RWPE1 (cell line): ENCODE data around the gene EHD4.

ENCODE experiments used
- CTCF ChIA-PET: fragments of 350-600 bp; sonication (Branson Sonifier 250); formaldehyde crosslinking; extraction: SDS; loops from one replicate; lab custom pipeline; 2021; lab: Yijun Ruan, JAX
- POLR2A ChIA-PET: fragments of 400-600 bp; formaldehyde crosslinking; extraction: SDS; loops from one replicate; lab custom pipeline; 2020; ENCODE audit warnings: antibody characterized with exemption; ENCODE audit not compliant: low non-redundant PET; lab: Yijun Ruan, JAX
- DNase-seq: peaks from one replicate; pipeline ENCODE4 v3.0.0; 2012; ENCODE audit warnings: low spot score
- H3K27ac ChIP-seq: fragments of 450-650 bp; 2 replicates; pipeline ENCODE4 v1.5.1; 2017
- CTCF ChIP-seq: fragments of 450-650 bp; conservative IDR thresholded peaks from 2 replicates; pipeline ENCODE4 v1.5.1; 2017; ENCODE audit warnings: low read depth, mild to moderate bottlenecking

The EHD4 gene

GRCh38 chr15:41992803-41993190, 20.4 kb upstream of the EHD4 start:
- no peak for DNase-seq
- ChIA-PET POLR2A (no interaction called here), CTCF (interaction anchor here (0.7 to 1.1 kb wide), 2 partner anchors 145 to 388 kb away, joined by 3 to 4 read pairs; no protein-coding TSS in a partner anchor)
- no peak for TF ChIP-seq CTCF
- H3K27ac ChIP-seq = no peak overlapping the region

GRCh38 chr15:41992151-41992802, 19.9 kb upstream of the EHD4 start:
- POLR2A ChIA-PET = interaction anchor here (0.5 kb wide), 1 partner anchor 70 kb away, joined by 5 read pairs; no protein-coding TSS in a partner anchor
- CTCF ChIA-PET = interaction anchor here (1.1 kb wide), 1 partner anchor 146 kb away, joined by 3 read pairs; no protein-coding TSS in a partner anchor
- no peak for DNase-seq
- no peak for TF ChIP-seq CTCF
- no peak overlapping the region for H3K27ac ChIP-seq

- DNase-seq = no peak
- CTCF ChIA-PET = interaction anchor here (0.7 to 3.1 kb wide), 5 partner anchors 60 to 93 kb away, joined by 4 to 26 read pairs (median 11); no protein-coding TSS in a partner anchor
- no peak overlapping the region for H3K27ac ChIP-seq
- POLR2A ChIA-PET = no interaction called here
- TF ChIP-seq CTCF = no peak
Observed at GRCh38 chr15:41990691-41991090, 18.3 kb upstream of the EHD4 start.

GRCh38 chr15:41990243-41990605, 17.9 kb upstream of the EHD4 start:
- ChIA-PET POLR2A (no interaction called here), CTCF (interaction anchor here (0.7 to 3.1 kb wide), 15 partner anchors 41 to 148 kb away, joined by 3 to 26 read pairs (median 7); no protein-coding TSS in a partner anchor)
- DNase-seq = no peak
- H3K27ac ChIP-seq = no peak overlapping the region
- no peak for TF ChIP-seq CTCF

- peak; percentile 87 for DNase-seq
- no peak overlapping the region for H3K27ac ChIP-seq
- ChIA-PET CTCF (interaction anchor here (0.6 to 3.1 kb wide), 24 partner anchors 10 to 486 kb away, joined by 3 to 26 read pairs (median 5); partner anchors contain the start of gene EHD4), POLR2A (no interaction called here)
- TF ChIP-seq CTCF = peak; percentile 99
Observed at GRCh38 chr15:41989573-41990242, 17.4 kb upstream of the EHD4 start.

- no peak for TF ChIP-seq CTCF
- DNase-seq = no peak
- ChIA-PET POLR2A (no interaction called here), CTCF (interaction anchor here (0.7 to 3.1 kb wide), 17 partner anchors 9 to 149 kb away, joined by 3 to 26 read pairs (median 7); partner anchors contain the start of gene EHD4)
- H3K27ac ChIP-seq = no peak overlapping the region
Observed at GRCh38 chr15:41988896-41989572, 16.7 kb upstream of the EHD4 start.
